Adrenal gland (tissue), 5 donors: ENCODE data around the gene RBMX2.

Experiments
- POLR2A ChIP-seq, 2 donors: fragments of 450-650 bp; IDR thresholded peaks; one replicate each; pipeline ENCODE4 v1.6.1; 2017; ENCODE audit warnings: antibody characterized with exemption in 2 of 2, mild to moderate bottlenecking in 2 of 2, moderate library complexity in 1 of 2
- TF ChIP-seq, protein P1 (sequence below), 6 experiments: fragments of 450-650 bp in 4 of 6; fragments of 200-600 bp in 2 of 6; sonication (generic) in 1 of 6; IDR thresholded peaks; 1 replicate in 5 of 6; 2 replicates in 1 of 6; pipeline versions ENCODE4 v1.5.1 to v1.8.0; 2016 to 2021; ENCODE audit warnings: antibody characterized with exemption in 6 of 6, mild to moderate bottlenecking in 2 of 6, moderate library complexity in 1 of 6
- donor health status: DM: no; HTN: no; CAD: no.

DNA sequence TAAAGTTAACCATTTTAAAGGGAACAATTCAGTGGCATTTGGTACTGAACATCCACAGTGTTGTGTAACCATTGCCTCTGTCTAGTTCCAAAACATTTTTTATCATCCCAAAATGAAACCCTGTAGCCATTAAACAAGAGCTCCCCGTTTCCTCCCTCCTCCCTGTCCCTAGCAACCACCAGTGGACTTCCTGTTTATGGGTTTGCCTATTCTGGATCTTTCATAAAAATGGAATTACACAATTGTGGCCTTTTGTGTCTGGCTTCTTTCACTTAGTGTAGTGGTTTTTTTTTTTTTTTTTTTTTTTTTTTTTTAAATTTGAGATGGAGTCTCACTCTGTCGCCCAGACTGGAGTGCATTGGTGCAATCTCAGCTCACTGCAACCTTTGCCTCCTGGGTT lies 11.6 kb downstream of the RBMX2 start:
- TF ChIP-seq, protein P1, sequence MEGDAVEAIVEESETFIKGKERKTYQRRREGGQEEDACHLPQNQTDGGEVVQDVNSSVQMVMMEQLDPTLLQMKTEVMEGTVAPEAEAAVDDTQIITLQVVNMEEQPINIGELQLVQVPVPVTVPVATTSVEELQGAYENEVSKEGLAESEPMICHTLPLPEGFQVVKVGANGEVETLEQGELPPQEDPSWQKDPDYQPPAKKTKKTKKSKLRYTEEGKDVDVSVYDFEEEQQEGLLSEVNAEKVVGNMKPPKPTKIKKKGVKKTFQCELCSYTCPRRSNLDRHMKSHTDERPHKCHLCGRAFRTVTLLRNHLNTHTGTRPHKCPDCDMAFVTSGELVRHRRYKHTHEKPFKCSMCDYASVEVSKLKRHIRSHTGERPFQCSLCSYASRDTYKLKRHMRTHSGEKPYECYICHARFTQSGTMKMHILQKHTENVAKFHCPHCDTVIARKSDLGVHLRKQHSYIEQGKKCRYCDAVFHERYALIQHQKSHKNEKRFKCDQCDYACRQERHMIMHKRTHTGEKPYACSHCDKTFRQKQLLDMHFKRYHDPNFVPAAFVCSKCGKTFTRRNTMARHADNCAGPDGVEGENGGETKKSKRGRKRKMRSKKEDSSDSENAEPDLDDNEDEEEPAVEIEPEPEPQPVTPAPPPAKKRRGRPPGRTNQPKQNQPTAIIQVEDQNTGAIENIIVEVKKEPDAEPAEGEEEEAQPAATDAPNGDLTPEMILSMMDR (IDR thresholded peaks at IDR 0.05), result no peak
- TF ChIP-seq POLR2A (IDR thresholded peaks at IDR 0.05), result no peak
